Kasumi-1 (cell line): ENCODE measurements around the gene TBL2.
"Not testable (repeated sequence)": the region's sequence is repeated elsewhere in the genome, so short reads cannot be mapped to it uniquely, and the experiment has no call there.

ENCODE experiments used
- DNase-seq, 2 experiments: peaks; one replicate each; lab custom pipeline; 2025; lab: John Stamatoyannopoulos, UW

TBL2 gene

DNA sequence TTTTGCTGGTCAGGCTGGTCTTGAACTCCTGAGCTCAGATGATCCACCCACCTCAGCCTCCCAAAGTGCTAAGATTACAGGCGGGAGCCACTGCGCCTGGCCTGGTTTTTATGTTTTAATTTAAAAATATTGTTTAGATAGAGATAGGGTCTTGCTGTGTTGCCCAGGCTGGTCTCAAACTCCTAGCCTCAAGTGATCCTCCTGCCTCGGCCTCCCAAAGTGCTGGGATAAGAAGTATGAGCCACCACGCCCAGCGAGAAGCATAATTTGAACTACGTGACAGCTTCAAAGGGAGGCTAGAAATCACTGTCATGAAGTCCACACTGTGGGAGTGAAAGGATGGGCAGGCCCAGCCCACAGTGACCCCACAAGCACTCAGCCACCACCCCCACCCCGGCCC lies 42.5 kb downstream of the TBL2 start:
- DNase-seq = not testable (repeated sequence)

DNA sequence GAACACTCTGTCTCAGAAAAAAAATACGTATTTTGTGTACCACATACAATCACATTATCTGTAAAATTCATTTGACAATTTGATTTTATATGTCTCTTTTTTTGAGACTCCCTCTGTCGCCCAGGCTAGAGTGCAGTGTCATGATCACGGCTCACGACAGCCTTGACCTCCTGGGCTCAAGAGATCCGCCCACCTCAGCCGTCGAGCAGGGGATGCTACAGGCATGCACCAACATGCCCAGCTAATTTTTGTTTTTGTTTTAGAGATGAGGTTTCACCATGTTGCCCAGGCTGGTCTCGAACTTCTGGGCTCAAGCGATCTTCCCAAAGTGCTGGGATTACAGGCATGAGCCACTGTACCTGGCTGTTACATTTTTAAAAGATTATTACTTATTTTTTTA lies 44.6 kb downstream of the TBL2 start:
- DNase-seq = no peak

DNA sequence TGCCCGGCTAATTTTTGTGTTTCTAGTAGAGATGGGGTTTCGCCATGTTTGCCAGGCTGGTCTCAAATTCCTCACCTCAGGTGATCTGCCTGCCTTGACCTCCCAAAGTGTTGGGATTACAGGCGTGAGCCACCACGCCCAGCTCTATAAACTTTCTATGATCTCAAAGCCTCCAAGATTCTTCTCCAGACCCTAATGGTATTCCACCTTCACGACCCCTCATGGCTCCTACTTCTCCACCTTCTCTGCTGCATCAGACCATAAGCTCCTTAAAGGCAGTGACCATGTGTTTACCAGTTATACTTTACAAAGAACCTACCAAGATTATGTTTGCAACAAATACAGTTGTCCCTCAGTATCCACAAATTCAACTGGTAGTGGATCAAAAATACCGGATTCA lies 46.2 kb downstream of the TBL2 start:
- DNase-seq = no peak

DNA sequence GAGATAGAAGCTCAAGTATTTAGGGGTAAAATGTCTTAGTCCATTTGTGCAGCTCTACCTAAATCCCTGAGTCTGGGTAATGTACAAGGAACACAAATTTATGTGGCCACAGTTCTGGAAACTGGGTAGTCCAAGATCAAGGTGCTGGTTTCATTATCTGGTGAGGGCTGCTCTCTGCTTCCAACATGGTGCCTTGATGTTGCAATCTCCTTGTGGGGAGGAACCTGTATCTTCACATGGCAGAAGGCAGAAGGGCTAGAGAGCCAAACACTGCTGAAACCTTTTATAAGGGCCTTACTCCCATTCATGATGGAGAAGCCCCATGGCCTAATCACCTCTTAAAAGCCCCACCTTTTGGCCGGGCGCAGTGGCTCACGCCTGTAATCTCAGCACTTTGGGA lies 47.6 kb downstream of the TBL2 start:
- DNase-seq = no peak

DNA sequence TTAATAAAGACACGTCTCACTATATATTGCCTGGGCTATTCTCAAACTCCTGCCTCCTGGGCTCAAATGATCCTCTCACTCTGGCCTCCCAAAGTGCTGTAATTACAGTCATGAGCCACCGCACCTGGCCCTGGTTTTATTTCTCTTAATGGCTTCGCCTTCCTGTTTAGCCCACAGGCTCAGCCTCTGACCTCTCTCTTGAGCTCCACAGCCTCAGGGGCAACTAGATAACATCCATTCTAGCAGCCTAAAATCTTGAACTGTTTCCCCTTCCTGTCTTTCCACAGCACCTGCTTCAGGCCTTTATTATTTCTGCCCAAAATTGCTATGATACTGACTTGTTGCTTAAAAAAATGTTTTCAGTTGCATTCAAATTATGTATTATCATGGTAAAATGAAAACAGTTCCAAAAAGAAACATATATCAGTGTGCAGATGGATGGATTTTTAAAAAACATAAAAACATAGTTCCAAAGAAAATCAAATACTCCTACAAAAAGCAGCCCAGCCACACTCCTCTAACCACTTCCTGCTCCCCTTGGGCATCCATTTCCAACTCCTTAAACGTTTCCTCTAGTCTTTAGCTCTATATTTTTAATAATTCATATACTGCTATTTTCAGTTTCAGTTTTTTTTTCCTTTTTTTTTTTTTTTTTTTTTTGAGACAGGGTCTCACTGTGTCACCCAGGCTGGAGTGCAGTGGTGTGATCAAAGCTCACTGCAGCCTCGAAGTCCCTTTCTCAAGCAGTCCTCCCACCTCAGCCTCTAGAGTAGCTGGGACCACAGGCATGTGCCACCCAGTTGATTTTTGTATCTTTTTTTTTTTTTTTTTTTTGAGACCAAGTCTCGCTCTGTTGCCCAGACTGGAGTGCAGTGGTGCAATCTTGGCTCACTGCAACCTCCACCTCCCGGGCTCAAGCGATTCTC lies 51.2 kb downstream of the TBL2 start:
- DNase-seq = peak; percentile 56

DNA sequence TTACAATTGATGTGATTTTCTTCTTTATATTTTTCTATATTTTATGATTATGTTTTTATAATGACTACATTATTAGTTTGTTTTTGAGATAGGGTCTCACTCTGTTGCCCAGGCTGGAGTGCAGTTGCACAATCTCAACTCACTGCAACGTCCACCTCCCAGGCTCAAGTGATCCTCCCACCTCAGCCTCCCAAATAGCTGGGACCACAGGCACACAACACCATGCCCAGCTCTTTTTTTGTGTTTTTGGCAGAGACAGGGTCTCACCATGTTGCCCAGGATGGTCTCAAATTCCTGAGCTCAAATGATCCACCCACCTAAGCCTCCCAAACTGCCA lies 52.3 kb downstream of the TBL2 start:
- not testable (repeated sequence) for DNase-seq

DNA sequence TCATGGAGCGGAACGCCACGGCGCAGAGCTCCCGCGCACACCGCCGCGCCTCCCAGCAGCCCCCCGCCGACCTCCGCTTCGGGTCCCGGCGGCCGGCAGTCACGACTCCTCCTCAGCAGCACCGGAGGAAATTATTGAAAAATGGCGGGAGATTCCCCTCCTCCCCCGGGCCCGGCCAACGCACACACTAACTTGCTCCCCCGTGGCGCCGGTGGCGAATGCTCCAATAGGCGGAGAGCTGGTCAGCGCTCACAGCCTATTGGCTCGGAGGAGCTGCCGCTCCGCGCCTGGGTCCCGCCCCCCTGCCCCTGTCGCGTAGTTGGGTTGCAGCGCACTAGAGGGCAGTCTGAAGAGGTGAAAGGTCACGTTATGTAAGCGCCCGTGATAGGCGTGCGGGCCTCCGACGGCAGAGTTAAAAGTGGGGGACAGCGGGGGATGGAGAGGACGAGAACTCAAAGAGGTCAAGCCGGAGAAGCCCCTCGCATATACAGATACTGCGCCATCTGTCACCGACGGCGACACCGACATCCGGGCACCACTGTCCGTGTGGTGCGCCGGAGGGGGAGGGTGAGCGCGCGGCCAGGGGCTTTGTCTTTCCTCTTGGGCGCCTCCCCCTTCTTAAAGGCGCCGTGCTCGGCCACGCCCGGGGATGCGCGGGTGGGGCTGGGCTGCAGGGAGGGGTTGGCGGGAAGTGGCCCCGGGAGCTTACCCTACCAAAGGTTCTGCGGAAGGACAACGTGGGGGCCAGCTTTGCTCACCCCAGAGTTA lies 56.1 kb downstream of the TBL2 start, which contains the start of gene BAZ1B:
TSS of gene BAZ1B (minus strand) at position 189 of the 768 bp plus-strand sequence. CDS start 360 bp downstream, outside the sequence.
- DNase-seq = peak; percentile 98

DNA sequence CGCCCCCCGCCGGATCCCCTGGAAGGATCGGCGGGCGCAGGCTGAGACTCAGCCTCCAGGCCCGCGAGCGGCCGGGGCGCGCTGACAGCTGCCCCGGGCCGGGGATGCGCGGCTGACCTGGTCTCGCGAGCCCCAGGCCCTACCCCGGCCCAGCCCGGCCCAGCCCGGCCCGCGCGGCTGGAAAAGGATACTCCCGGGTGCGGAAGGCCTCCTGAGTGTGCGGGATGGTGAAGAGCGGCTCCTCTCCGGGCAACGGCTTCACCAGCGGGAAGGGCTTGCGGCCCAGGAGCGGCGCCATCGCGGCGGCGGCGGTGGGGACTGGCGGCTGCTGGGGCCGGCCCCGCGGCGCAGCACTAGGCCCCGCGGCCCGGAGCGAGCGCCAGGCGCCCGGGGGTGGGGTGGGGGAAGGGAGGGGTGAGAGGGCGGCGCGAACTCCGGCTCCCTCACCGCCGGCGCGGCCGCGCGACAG lies 56.7 kb downstream of the TBL2 start:
- DNase-seq = peak in 1 of 2 experiments; percentile 54

DNA sequence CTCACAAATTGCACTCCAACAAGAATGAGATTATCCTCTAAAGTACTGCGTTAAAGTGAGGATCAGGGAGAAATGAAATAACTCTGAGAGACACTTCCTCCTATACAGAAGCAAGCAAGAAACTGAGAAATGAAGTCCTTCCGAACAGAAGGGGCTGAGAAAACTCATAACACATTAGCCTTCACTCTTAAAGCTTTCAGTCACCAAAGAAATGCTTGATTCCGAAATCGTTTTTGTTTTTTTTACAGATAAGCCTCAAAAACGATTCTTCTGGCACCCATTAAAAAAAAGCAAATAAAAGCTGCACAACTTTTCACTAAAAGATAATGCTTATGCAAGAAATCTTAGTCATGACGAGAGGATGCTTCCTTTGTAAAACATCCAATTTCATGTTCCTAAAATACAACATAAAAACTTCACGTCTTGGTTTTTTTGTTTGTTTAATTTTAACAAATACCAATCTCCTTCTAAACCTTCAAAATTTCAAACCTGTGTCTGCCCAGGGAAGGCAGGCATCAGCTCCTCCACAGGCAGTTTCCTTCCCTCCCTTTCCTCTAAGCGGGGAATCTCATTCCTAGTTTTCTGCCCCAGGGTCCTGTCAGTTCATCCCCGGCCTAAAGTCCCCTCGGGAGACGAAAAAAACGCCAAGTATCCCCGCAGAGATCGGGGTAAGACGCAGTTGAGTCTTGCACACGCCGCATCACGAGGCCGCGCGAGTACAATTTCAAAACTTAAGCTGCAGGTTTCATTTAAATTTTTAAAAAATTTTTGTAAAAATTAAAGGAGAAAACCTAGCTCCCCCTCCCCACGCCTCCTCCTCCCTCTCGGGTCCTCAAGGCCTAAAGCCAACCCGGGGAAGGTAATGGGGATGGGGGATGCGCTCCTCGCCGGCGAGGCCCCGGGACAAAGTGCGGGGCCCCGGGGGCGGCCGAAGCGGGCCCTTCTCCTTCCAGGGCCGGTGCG lies 57.4 kb downstream of the TBL2 start:
- peak; percentile 28 to 32 for DNase-seq

DNA sequence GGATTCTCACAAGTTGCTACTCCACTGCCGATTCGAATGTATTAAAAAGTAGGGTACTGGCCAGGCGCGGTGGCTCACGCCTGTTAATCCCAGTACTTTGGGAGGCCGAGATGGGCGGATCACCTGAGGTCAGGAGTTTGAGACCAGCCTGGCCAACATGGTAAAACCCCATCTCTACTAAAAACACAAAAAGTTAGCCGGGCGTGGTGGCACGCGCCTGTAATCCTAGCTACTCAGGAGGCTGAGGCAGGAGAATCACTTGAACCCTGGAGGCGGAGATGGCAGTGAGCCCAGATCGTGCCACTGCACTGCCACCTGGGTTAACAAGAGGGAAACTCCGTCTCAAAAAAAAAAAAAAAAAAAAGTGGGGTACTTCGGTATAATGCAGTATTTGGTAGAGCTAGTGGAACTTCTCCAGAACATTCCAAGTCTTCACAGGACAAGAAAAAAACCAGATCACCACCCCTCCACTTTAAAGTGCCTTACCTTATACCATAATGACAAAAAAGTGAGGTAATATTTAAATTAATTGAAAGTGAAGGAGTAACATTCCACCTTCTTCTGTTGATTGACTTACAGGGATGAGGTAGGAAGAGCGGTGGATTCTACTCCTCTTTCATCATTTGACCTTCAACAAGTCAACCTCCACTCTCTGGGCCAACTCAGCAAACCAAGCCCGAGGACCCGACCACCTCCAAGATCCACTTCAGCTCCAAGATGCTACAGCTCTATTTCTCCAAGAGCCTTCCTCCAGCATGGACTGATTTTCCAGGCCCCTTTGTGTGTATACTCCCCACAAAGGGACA lies 58.3 kb downstream of the TBL2 start:
- no peak for DNase-seq

DNA sequence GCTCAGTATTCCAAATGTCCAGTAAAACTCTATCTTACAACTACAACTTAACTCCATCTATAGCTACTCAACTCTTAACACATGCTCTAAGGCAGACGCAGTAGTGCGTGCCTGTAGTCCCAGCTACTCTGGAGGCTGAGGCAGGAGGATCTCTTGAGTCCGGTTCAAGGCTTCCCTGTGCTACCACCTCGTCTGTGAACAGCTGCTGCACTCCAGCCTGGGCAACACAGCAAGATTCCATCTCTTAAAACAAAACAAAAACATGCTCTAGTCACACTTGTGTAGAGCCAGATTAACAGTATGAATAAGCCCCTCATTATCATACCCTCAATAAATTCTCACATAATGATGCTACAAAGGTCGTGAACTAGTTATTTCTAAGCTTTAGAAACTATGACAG lies 59.9 kb downstream of the TBL2 start:
- DNase-seq = no peak
